HEK293T (cell line): Measurements from ENCODE around the gene RAB26.

ENCODE experiments used
- BHLHE40 ChIP-seq: fragments of 450-650 bp; IDR thresholded peaks from 2 replicates; pipeline ENCODE4 v1.6.1; 2016; ENCODE audit warnings: mild to moderate bottlenecking, moderate library complexity, borderline replicate concordance
- ELF4 ChIP-seq: fragments of 450-650 bp; IDR thresholded peaks from 2 replicates; pipeline ENCODE4 v1.6.1; 2017; ENCODE audit warnings: antibody characterized with exemption
- FOXA1 ChIP-seq: fragments of 450-650 bp; IDR thresholded peaks from 2 replicates; pipeline ENCODE4 v1.6.1; 2016; ENCODE audit warnings: mild to moderate bottlenecking
- FOXK2 ChIP-seq: fragments of 450-650 bp; IDR thresholded peaks from 2 replicates; pipeline ENCODE4 v1.6.1; 2016; ENCODE audit warnings: mild to moderate bottlenecking
- FOXM1 ChIP-seq: fragments of 450-650 bp; IDR thresholded peaks from 2 replicates; pipeline ENCODE4 v1.6.1; 2017; ENCODE audit warnings: mild to moderate bottlenecking, borderline replicate concordance
- HDGF ChIP-seq: fragments of 450-650 bp; IDR thresholded peaks from 2 replicates; pipeline ENCODE4 v1.6.1; 2017; ENCODE audit warnings: antibody characterized with exemption, borderline replicate concordance
- SP1 ChIP-seq: fragments of 450-650 bp; IDR thresholded peaks from 2 replicates; pipeline ENCODE4 v1.6.1; 2017
- SUZ12 ChIP-seq: fragments of 450-650 bp; IDR thresholded peaks from 2 replicates; pipeline ENCODE4 v1.6.1; 2016; ENCODE audit warnings: mild to moderate bottlenecking
- TARDBP ChIP-seq: fragments of 450-650 bp; IDR thresholded peaks from 2 replicates; pipeline ENCODE4 v1.6.1; 2016
- ZNF384 ChIP-seq: fragments of 450-650 bp; IDR thresholded peaks from 2 replicates; pipeline ENCODE4 v1.6.1; 2016

DNA sequence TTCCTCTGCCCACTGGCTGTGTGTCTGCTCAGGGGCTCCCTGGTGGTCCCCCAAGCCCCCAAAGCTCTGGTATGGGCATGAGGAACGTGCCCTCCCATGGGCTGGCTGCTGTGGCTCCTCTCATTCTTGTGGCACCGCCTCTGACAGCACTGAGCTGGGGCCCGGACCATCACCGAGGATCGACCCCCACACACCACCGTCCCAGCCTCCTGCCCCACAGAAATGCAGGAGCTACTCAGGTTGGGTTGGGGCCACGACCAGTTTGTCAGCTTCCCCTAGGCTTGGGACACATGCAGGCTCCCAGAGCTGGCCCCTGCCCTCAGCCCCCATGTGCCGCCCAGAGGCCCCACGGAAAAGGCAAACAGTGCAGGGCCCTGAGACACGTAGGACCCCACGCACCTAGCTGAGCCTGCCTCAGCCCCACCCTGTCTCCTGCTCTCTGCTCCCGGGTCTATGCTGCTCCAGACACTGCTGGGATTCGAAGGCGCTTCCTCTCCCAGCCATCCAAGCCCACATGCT lies 51.3 kb downstream of the RAB26 start:
- no peak for TF ChIP-seq FOXA1
- TF ChIP-seq SP1, result no peak
- no peak for TF ChIP-seq HDGF
- TF ChIP-seq SUZ12, result no peak
- no peak for TF ChIP-seq ZNF384
- no peak for TF ChIP-seq BHLHE40
- no peak for TF ChIP-seq TARDBP
- TF ChIP-seq ELF4, result no peak
- TF ChIP-seq FOXM1, result no peak
- TF ChIP-seq FOXK2, result no peak
